ENCODE results near the gene ALCAM.

- TF ChIP-seq CTCF (IDR thresholded peaks at IDR 0.05) (no peak), POLR2A (IDR thresholded peaks at IDR 0.05) (no peak)
Measured at GRCh38 chr3:105360003-105360402, 6.7 kb upstream of the ALCAM start.
